ENCODE data around the gene C12orf42.

The C12orf42 gene

GRCh38 chr12:103273645-103274044 lies 222.1 kb downstream of the C12orf42 start:
- intact Hi-C loops (cut with micrococcal nuclease) = no loop called here
- Mint-ChIP-seq H3K4me1 (ENCODE audit: low read depth) (no peaks in the 10 kb centered on the region), H3K9me3 (no peaks in the 10 kb centered on the region), H3K27ac (no peak overlapping the region), H3K36me3 (ENCODE audit: low read depth) (no peaks in the 10 kb centered on the region), H3K27me3 (no peaks in the 10 kb centered on the region), H3K4me3 (no peak overlapping the region)

GRCh38 chr12:103272949-103273348 lies 222.8 kb downstream of the C12orf42 start:
- intact Hi-C loops (cut with micrococcal nuclease) = no loop called here
- Mint-ChIP-seq H3K27me3 (no peaks in the 10 kb centered on the region), H3K27ac (no peak overlapping the region), H3K4me1 (ENCODE audit: low read depth) (no peaks in the 10 kb centered on the region), H3K9me3 (no peaks in the 10 kb centered on the region), H3K36me3 (ENCODE audit: low read depth) (no peaks in the 10 kb centered on the region), H3K4me3 (no peak overlapping the region)

GRCh38 chr12:103269946-103270345 lies 225.8 kb downstream of the C12orf42 start:
- Mint-ChIP-seq H3K27ac (no peak overlapping the region), H3K36me3 (ENCODE audit: low read depth) (no peaks in the 10 kb centered on the region), H3K9me3 (no peaks in the 10 kb centered on the region), H3K27me3 (no peaks in the 10 kb centered on the region), H3K4me3 (no peak overlapping the region), H3K4me1 (ENCODE audit: low read depth) (no peaks in the 10 kb centered on the region)
- intact Hi-C loops (cut with micrococcal nuclease) = no loop called here

GRCh38 chr12:103268831-103269514 lies 226.8 kb downstream of the C12orf42 start:
- Mint-ChIP-seq H3K36me3 (ENCODE audit: low read depth) (no peaks in the 10 kb centered on the region), H3K4me3 (no peak overlapping the region), H3K4me1 (ENCODE audit: low read depth) (no peaks in the 10 kb centered on the region), H3K9me3 (no peaks in the 10 kb centered on the region), H3K27ac (no peak overlapping the region), H3K27me3 (no peaks in the 10 kb centered on the region)
- intact Hi-C loops (cut with micrococcal nuclease) = no loop called here

GRCh38 chr12:103257763-103258162 lies 238.0 kb downstream of the C12orf42 start:
- no peaks in the 10 kb centered on the region for H3K36me3 Mint-ChIP-seq (ENCODE audit: low read depth)

More at GRCh38 chr12:103257763-103258162, 238.0 kb downstream of the C12orf42 start:
- peaks cover 15% of the 10 kb centered on the region for H3K9me3 Mint-ChIP-seq
- H3K4me1 Mint-ChIP-seq (ENCODE audit: low read depth) = no peaks in the 10 kb centered on the region
- intact Hi-C loops (cut with micrococcal nuclease) = no loop called here
- H3K27me3 Mint-ChIP-seq = no peaks in the 10 kb centered on the region
- no peak overlapping the region for H3K27ac Mint-ChIP-seq
- no peak overlapping the region for H3K4me3 Mint-ChIP-seq
